ENCODE results near the gene MLPH.

DNA sequence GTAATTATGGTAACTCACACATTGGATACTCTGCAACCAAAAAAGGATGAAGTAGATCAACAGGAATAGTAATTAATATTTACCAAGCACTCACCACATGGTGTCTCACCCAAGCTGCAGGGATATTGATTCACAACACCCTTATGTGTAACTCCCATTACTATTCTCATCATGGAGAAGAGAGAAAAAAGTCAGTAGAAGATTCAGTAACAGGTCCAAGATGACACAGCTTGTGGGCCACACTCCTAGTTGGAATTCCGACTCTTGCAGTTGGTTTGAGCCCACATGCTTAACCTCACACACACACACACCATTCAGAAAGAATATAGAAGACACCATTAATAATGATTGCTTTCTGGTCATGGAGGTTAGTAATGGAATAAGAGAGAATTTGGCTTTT lies 1.7 kb upstream of the MLPH start:
- TF ChIP-seq, protein P1, sequence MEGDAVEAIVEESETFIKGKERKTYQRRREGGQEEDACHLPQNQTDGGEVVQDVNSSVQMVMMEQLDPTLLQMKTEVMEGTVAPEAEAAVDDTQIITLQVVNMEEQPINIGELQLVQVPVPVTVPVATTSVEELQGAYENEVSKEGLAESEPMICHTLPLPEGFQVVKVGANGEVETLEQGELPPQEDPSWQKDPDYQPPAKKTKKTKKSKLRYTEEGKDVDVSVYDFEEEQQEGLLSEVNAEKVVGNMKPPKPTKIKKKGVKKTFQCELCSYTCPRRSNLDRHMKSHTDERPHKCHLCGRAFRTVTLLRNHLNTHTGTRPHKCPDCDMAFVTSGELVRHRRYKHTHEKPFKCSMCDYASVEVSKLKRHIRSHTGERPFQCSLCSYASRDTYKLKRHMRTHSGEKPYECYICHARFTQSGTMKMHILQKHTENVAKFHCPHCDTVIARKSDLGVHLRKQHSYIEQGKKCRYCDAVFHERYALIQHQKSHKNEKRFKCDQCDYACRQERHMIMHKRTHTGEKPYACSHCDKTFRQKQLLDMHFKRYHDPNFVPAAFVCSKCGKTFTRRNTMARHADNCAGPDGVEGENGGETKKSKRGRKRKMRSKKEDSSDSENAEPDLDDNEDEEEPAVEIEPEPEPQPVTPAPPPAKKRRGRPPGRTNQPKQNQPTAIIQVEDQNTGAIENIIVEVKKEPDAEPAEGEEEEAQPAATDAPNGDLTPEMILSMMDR (IDR thresholded peaks at IDR 0.05; ENCODE audit: low read depth, low read length, missing input control): no peak
- TF ChIP-seq RAD21 (IDR thresholded peaks at IDR 0.05): no peak
- TF ChIP-seq, protein P2, sequence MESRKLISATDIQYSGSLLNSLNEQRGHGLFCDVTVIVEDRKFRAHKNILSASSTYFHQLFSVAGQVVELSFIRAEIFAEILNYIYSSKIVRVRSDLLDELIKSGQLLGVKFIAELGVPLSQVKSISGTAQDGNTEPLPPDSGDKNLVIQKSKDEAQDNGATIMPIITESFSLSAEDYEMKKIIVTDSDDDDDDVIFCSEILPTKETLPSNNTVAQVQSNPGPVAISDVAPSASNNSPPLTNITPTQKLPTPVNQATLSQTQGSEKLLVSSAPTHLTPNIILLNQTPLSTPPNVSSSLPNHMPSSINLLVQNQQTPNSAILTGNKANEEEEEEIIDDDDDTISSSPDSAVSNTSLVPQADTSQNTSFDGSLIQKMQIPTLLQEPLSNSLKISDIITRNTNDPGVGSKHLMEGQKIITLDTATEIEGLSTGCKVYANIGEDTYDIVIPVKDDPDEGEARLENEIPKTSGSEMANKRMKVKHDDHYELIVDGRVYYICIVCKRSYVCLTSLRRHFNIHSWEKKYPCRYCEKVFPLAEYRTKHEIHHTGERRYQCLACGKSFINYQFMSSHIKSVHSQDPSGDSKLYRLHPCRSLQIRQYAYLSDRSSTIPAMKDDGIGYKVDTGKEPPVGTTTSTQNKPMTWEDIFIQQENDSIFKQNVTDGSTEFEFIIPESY (IDR thresholded peaks at IDR 0.05): no peak
- no peak for TF ChIP-seq RXRA (IDR thresholded peaks at IDR 0.05)
- no peak for TF ChIP-seq YY1 (IDR thresholded peaks at IDR 0.05)
- no peak for TF ChIP-seq GABPA (IDR thresholded peaks at IDR 0.05 in 1 of 2, conservative IDR thresholded peaks at IDR 0.05 in 1 of 2)
- no peak for TF ChIP-seq JUND (IDR thresholded peaks at IDR 0.05)
- TF ChIP-seq, protein P3, sequence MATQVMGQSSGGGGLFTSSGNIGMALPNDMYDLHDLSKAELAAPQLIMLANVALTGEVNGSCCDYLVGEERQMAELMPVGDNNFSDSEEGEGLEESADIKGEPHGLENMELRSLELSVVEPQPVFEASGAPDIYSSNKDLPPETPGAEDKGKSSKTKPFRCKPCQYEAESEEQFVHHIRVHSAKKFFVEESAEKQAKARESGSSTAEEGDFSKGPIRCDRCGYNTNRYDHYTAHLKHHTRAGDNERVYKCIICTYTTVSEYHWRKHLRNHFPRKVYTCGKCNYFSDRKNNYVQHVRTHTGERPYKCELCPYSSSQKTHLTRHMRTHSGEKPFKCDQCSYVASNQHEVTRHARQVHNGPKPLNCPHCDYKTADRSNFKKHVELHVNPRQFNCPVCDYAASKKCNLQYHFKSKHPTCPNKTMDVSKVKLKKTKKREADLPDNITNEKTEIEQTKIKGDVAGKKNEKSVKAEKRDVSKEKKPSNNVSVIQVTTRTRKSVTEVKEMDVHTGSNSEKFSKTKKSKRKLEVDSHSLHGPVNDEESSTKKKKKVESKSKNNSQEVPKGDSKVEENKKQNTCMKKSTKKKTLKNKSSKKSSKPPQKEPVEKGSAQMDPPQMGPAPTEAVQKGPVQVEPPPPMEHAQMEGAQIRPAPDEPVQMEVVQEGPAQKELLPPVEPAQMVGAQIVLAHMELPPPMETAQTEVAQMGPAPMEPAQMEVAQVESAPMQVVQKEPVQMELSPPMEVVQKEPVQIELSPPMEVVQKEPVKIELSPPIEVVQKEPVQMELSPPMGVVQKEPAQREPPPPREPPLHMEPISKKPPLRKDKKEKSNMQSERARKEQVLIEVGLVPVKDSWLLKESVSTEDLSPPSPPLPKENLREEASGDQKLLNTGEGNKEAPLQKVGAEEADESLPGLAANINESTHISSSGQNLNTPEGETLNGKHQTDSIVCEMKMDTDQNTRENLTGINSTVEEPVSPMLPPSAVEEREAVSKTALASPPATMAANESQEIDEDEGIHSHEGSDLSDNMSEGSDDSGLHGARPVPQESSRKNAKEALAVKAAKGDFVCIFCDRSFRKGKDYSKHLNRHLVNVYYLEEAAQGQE (IDR thresholded peaks at IDR 0.05): no peak
